ENCODE measurements around the gene MAEA.

MAEA gene

GRCh38 chr4:1369091-1369450 lies 79.4 kb downstream of the MAEA start:
- Histone ChIP-seq H3K4ac (ENCODE audit: low read depth in 1 of 2, low read length in 2 of 2) (no peak overlapping the region), H3K18ac (ENCODE audit: low read depth in 1 of 2, low read length in 2 of 2) (no peak overlapping the region), H3K36me3 (ENCODE audit: control insufficient read depth in 1 of 2, insufficient read depth in 2 of 2, low read depth in 1 of 2, low read length in 2 of 2) (peaks cover 48 to 78% of the 10 kb centered on the region in 2 experiments), H3K4me1 (ENCODE audit: control insufficient read depth, insufficient read depth, low read depth, low read length) (no peaks in the 10 kb centered on the region), H2AFZ (ENCODE audit: low read depth, low read length) (no peak overlapping the region), H2BK15ac (ENCODE audit: low read depth, poor library complexity, severe bottlenecking) (no peak overlapping the region), H3K23ac (ENCODE audit: low read length in 2 of 2) (no peak overlapping the region), H3K9ac (ENCODE audit: low read length) (no peak overlapping the region), H3K27ac (ENCODE audit: low read length, poor library complexity, severe bottlenecking) (no peak overlapping the region), H2BK12ac (ENCODE audit: low read length in 2 of 2) (no peak overlapping the region), H3K4me2 (ENCODE audit: low read length, poor library complexity, severe bottlenecking) (no peak overlapping the region), H3K27me3 (ENCODE audit: control insufficient read depth in 1 of 2, insufficient read depth in 1 of 2, low read length in 2 of 2) (no peaks in the 10 kb centered on the region), H3K9me3 (ENCODE audit: control insufficient read depth, low read length) (no peaks in the 10 kb centered on the region), H2BK5ac (ENCODE audit: low read depth, low read length, poor library complexity, severe bottlenecking) (no peak overlapping the region), H2BK120ac (ENCODE audit: low read depth, low read length) (no peak overlapping the region), H3K14ac (ENCODE audit: low read length in 2 of 2) (no peak overlapping the region), H2AK5ac (ENCODE audit: low read length, severe bottlenecking) (no peak overlapping the region), H3K4me3 (ENCODE audit: insufficient read depth in 1 of 2, low read depth in 1 of 2, low read length in 2 of 2) (no peak overlapping the region), H4K91ac (ENCODE audit: low read length) (no peak overlapping the region), H4K8ac (ENCODE audit: low read length) (no peak overlapping the region), H3K79me1 (replicated peaks; ENCODE audit: low read length, poor library complexity, severe bottlenecking) (peaks cover 5% of the 10 kb centered on the region)
- WGBS = 95% methylated on average over 18 of the region's 18 CpGs
- DNase-seq = no peak

GRCh38 chr4:1369479-1370079 lies 79.9 kb downstream of the MAEA start:
- Histone ChIP-seq H3K4me2 (ENCODE audit: low read length, poor library complexity, severe bottlenecking) (no peak overlapping the region), H3K4ac (ENCODE audit: low read depth in 1 of 2, low read length in 2 of 2) (no peak overlapping the region), H4K8ac (ENCODE audit: low read length) (no peak overlapping the region), H3K36me3 (ENCODE audit: control insufficient read depth in 1 of 2, insufficient read depth in 2 of 2, low read depth in 1 of 2, low read length in 2 of 2) (peaks cover 48 to 82% of the 10 kb centered on the region in 2 experiments), H2AFZ (ENCODE audit: low read depth, low read length) (no peak overlapping the region), H4K91ac (ENCODE audit: low read length) (no peak overlapping the region), H3K23ac (ENCODE audit: low read length in 2 of 2) (no peak overlapping the region), H3K9ac (ENCODE audit: low read length) (no peak overlapping the region), H3K14ac (ENCODE audit: low read length in 2 of 2) (no peak overlapping the region), H2BK15ac (ENCODE audit: low read depth, poor library complexity, severe bottlenecking) (no peak overlapping the region), H3K4me1 (ENCODE audit: control insufficient read depth, insufficient read depth, low read depth, low read length) (no peaks in the 10 kb centered on the region), H2BK12ac (ENCODE audit: low read length in 2 of 2) (no peak overlapping the region), H3K9me3 (ENCODE audit: control insufficient read depth, low read length) (no peaks in the 10 kb centered on the region), H3K27ac (ENCODE audit: low read length, poor library complexity, severe bottlenecking) (no peak overlapping the region), H2AK5ac (ENCODE audit: low read length, severe bottlenecking) (no peak overlapping the region), H3K18ac (ENCODE audit: low read depth in 1 of 2, low read length in 2 of 2) (no peak overlapping the region), H3K79me1 (replicated peaks; ENCODE audit: low read length, poor library complexity, severe bottlenecking) (peaks cover 3% of the 10 kb centered on the region), H3K4me3 (ENCODE audit: insufficient read depth in 1 of 2, low read depth in 1 of 2, low read length in 2 of 2) (no peak overlapping the region), H2BK120ac (ENCODE audit: low read depth, low read length) (no peak overlapping the region), H3K27me3 (ENCODE audit: control insufficient read depth in 1 of 2, insufficient read depth in 1 of 2, low read length in 2 of 2) (no peaks in the 10 kb centered on the region), H2BK5ac (ENCODE audit: low read depth, low read length, poor library complexity, severe bottlenecking) (no peak overlapping the region)
- no peak for DNase-seq
- 96% methylated on average over 21 of the region's 22 CpGs for WGBS

GRCh38 chr4:1370321-1371124 lies 80.8 kb downstream of the MAEA start:
- DNase-seq = no peak
- Histone ChIP-seq H3K23ac (ENCODE audit: low read length in 2 of 2) (no peak overlapping the region), H2BK12ac (ENCODE audit: low read length in 2 of 2) (no peak overlapping the region), H3K79me1 (replicated peaks; ENCODE audit: low read length, poor library complexity, severe bottlenecking) (peaks cover 2% of the 10 kb centered on the region), H2BK120ac (ENCODE audit: low read depth, low read length) (no peak overlapping the region), H3K9ac (ENCODE audit: low read length) (no peak overlapping the region), H2AK5ac (ENCODE audit: low read length, severe bottlenecking) (no peak overlapping the region), H2AFZ (ENCODE audit: low read depth, low read length) (no peak overlapping the region), H3K4ac (ENCODE audit: low read depth in 1 of 2, low read length in 2 of 2) (no peak overlapping the region), H3K14ac (ENCODE audit: low read length in 2 of 2) (no peak overlapping the region), H3K4me1 (ENCODE audit: control insufficient read depth, insufficient read depth, low read depth, low read length) (no peaks in the 10 kb centered on the region), H3K4me2 (ENCODE audit: low read length, poor library complexity, severe bottlenecking) (no peak overlapping the region), H4K8ac (ENCODE audit: low read length) (no peak overlapping the region), H3K18ac (ENCODE audit: low read depth in 1 of 2, low read length in 2 of 2) (no peak overlapping the region), H2BK15ac (ENCODE audit: low read depth, poor library complexity, severe bottlenecking) (no peak overlapping the region), H2BK5ac (ENCODE audit: low read depth, low read length, poor library complexity, severe bottlenecking) (no peak overlapping the region), H4K91ac (ENCODE audit: low read length) (no peak overlapping the region), H3K9me3 (ENCODE audit: control insufficient read depth, low read length) (no peaks in the 10 kb centered on the region), H3K4me3 (ENCODE audit: insufficient read depth in 1 of 2, low read depth in 1 of 2, low read length in 2 of 2) (no peak overlapping the region), H3K27me3 (ENCODE audit: control insufficient read depth in 1 of 2, insufficient read depth in 1 of 2, low read length in 2 of 2) (no peaks in the 10 kb centered on the region), H3K36me3 (ENCODE audit: control insufficient read depth in 1 of 2, insufficient read depth in 2 of 2, low read depth in 1 of 2, low read length in 2 of 2) (peaks cover 48 to 82% of the 10 kb centered on the region in 2 experiments), H3K27ac (ENCODE audit: low read length, poor library complexity, severe bottlenecking) (no peak overlapping the region)
- 95% methylated on average over 29 of the region's 29 CpGs for WGBS

GRCh38 chr4:1371176-1372165 lies 81.8 kb downstream of the MAEA start:
- Histone ChIP-seq H3K79me1 (replicated peaks; ENCODE audit: low read length, poor library complexity, severe bottlenecking) (peaks cover 2% of the 10 kb centered on the region), H3K9me3 (ENCODE audit: control insufficient read depth, low read length) (no peaks in the 10 kb centered on the region), H3K27me3 (ENCODE audit: control insufficient read depth in 1 of 2, insufficient read depth in 1 of 2, low read length in 2 of 2) (no peaks in the 10 kb centered on the region), H3K36me3 (ENCODE audit: control insufficient read depth in 1 of 2, insufficient read depth in 2 of 2, low read depth in 1 of 2, low read length in 2 of 2) (peaks cover 38 to 82% of the 10 kb centered on the region in 2 experiments), H2BK120ac (ENCODE audit: low read depth, low read length) (no peak overlapping the region), H2BK5ac (ENCODE audit: low read depth, low read length, poor library complexity, severe bottlenecking) (no peak overlapping the region), H3K27ac (ENCODE audit: low read length, poor library complexity, severe bottlenecking) (no peak overlapping the region), H3K4me1 (ENCODE audit: control insufficient read depth, insufficient read depth, low read depth, low read length) (no peaks in the 10 kb centered on the region), H3K9ac (ENCODE audit: low read length) (no peak overlapping the region), H3K4me3 (ENCODE audit: insufficient read depth in 1 of 2, low read depth in 1 of 2, low read length in 2 of 2) (no peak overlapping the region), H3K14ac (ENCODE audit: low read length in 2 of 2) (no peak overlapping the region), H4K91ac (ENCODE audit: low read length) (no peak overlapping the region), H3K4me2 (ENCODE audit: low read length, poor library complexity, severe bottlenecking) (no peak overlapping the region), H2AFZ (ENCODE audit: low read depth, low read length) (no peak overlapping the region), H3K18ac (ENCODE audit: low read depth in 1 of 2, low read length in 2 of 2) (no peak overlapping the region), H2BK15ac (ENCODE audit: low read depth, poor library complexity, severe bottlenecking) (no peak overlapping the region), H2AK5ac (ENCODE audit: low read length, severe bottlenecking) (no peak overlapping the region), H3K4ac (ENCODE audit: low read depth in 1 of 2, low read length in 2 of 2) (no peak overlapping the region), H4K8ac (ENCODE audit: low read length) (no peak overlapping the region), H3K23ac (ENCODE audit: low read length in 2 of 2) (no peak overlapping the region), H2BK12ac (ENCODE audit: low read length in 2 of 2) (no peak overlapping the region)
- DNase-seq = no peak
- WGBS = 98% methylated on average over 28 of the region's 28 CpGs

Measured in mesenchymal stem cell (in vitro differentiated cells and primary cell).